Calu3 (cell line): ENCODE data around the gene CPA1. TPM values are rescaled to one million over a fixed set of nuclear protein-coding genes. Genes with fewer than 3 reads are reported as not detected.

ENCODE experiments used
- BruUV-seq: library from RNA; stranded (reverse); fragments of 400-500 nt; replicated peaks from 2 replicates; lab custom pipeline; 2021; lab: Mats Ljungman, UMichigan
- CTCF ChIA-PET: fragments of 300-600 bp; sonication (Branson Sonifier 250); formaldehyde crosslinking; loops from one replicate; lab custom pipeline; 2022; ENCODE audit warnings: antibody characterized with exemption; lab: Charles Lee
- DNase-seq: peaks from one replicate; pipeline ENCODE4 v3.0.0; 2022
- H3K27ac Mint-ChIP-seq: one replicate; pipeline ENCODE4 v1.8.0; 2022; ENCODE audit warnings: mixed read lengths; ENCODE audit not compliant: unreplicated experiment
- H3K27me3 Mint-ChIP-seq: one replicate; pipeline ENCODE4 v1.8.0; 2022; ENCODE audit warnings: mixed read lengths; ENCODE audit not compliant: unreplicated experiment
- H3K36me3 Mint-ChIP-seq: one replicate; pipeline ENCODE4 v1.8.0; 2022; ENCODE audit warnings: mild to moderate bottlenecking, moderate library complexity, mixed read lengths; ENCODE audit not compliant: insufficient read depth, unreplicated experiment
- H3K4me1 Mint-ChIP-seq: one replicate; pipeline ENCODE4 v1.8.0; 2022; ENCODE audit warnings: mild to moderate bottlenecking, low read depth, mixed read lengths; ENCODE audit not compliant: unreplicated experiment
- H3K4me3 Mint-ChIP-seq: one replicate; pipeline ENCODE4 v1.8.0; 2022; ENCODE audit warnings: mild to moderate bottlenecking, low read depth, moderate library complexity, mixed read lengths; ENCODE audit not compliant: unreplicated experiment
- H3K9me3 Mint-ChIP-seq: one replicate; pipeline ENCODE4 v1.8.0; 2022; ENCODE audit warnings: low read depth, mixed read lengths; ENCODE audit not compliant: unreplicated experiment
- CTCF ChIP-seq: fragments of 200-600 bp; IDR thresholded peaks from one replicate; pipeline ENCODE4 v1.8.0; 2022; ENCODE audit warnings: antibody characterized with exemption; ENCODE audit not compliant: unreplicated experiment
- intact Hi-C: fragments of 100-400 bp; cut with micrococcal nuclease; formaldehyde crosslinking; loops from one replicate; pipeline ENCODE4 v1.10.0; 2022; ENCODE audit not compliant: unreplicated experiment
- total RNA-seq: library from RNA; stranded (reverse); gene quantifications from 2 replicates; pipeline ENCODE4 v1.2.3, GENCODE V29; 2022

Gene CPA1
- total RNA-seq, 1 experiment from 2014 or later: not detected

DNA sequence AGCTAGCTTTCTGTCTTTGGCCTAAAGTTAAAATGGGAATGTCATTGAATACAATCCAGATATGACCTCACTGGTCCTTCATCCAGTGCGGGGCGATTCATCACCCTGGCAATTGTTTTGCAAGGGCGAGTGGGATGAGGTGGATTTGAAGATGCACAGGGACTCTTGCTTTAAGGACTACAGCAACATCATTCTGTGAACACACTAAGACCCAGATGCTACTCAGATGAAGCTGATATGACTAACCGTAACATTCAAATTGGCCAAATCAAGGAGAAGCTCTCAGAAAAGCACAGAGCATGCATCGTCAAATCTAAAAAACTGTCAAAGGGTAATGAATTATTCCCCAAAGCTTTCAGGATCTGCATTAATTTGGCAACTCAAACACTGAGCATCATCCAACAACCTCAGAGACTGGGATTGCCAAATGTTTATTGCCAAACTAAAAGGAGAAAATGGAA is 12.8 kb downstream of the CPA1 start:
- no peak overlapping the region for H3K27ac Mint-ChIP-seq
- no peak for TF ChIP-seq CTCF
- H3K4me1 Mint-ChIP-seq: no peaks in the 10 kb centered on the region
- H3K27me3 Mint-ChIP-seq: no peaks in the 10 kb centered on the region
- CTCF ChIA-PET: no interaction called here
- H3K9me3 Mint-ChIP-seq: no peaks in the 10 kb centered on the region
- no peaks in the 10 kb centered on the region for H3K36me3 Mint-ChIP-seq
- no peak overlapping the region for H3K4me3 Mint-ChIP-seq
- no peak for DNase-seq
- BruUV-seq: no TSS peak
- intact Hi-C loops: no loop called here

- Mint-ChIP-seq H3K36me3 (no peaks in the 10 kb centered on the region), H3K9me3 (no peaks in the 10 kb centered on the region), H3K27me3 (no peaks in the 10 kb centered on the region), H3K4me1 (no peaks in the 10 kb centered on the region), H3K4me3 (no peak overlapping the region), H3K27ac (no peak overlapping the region)
- CTCF ChIA-PET: interaction anchor here (0.5 kb wide), 1 partner anchor 11 kb away, joined by 3 read pairs; no protein-coding TSS in a partner anchor
- DNase-seq: no peak
- no peak for TF ChIP-seq CTCF
- intact Hi-C loops: no loop called here
- BruUV-seq: no TSS peak
Observed at GRCh38 chr7:130393841-130394411, 13.6 kb downstream of the CPA1 start.

GRCh38 chr7:130394421-130395195 is 14.3 kb downstream of the CPA1 start:
- Mint-ChIP-seq H3K36me3 (no peaks in the 10 kb centered on the region), H3K27ac (no peak overlapping the region), H3K27me3 (no peaks in the 10 kb centered on the region), H3K4me3 (no peak overlapping the region), H3K9me3 (no peaks in the 10 kb centered on the region), H3K4me1 (no peaks in the 10 kb centered on the region)
- no TSS peak for BruUV-seq
- CTCF ChIA-PET: interaction anchor here (0.5 kb wide), 1 partner anchor 12 kb away, joined by 3 read pairs; no protein-coding TSS in a partner anchor
- no peak for DNase-seq
- no peak for TF ChIP-seq CTCF
- intact Hi-C loops: no loop called here

DNA sequence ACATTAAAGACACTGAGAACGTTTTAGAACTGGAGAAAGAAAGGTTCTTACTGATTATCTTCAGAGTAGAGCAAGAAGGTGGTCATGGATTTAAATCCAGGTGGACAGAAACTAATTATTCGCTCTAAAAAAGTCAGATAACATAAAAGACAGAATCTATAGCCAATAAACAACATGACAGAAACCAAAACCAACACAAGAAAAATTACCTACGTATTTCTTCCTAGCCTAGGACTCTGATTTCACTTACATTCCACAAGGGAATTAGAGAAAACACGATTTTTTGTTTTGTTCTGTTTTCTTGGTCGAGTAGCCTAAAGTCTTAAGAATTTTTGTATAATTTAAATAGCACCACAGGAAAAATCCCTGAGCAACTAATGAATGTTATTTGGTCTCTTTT is 15.1 kb downstream of the CPA1 start:
- CTCF ChIA-PET: no interaction called here

More for the DNA sequence above, 15.1 kb downstream of the CPA1 start:
- no peak for TF ChIP-seq CTCF
- H3K27ac Mint-ChIP-seq: no peak overlapping the region
- intact Hi-C loops: no loop called here
- H3K27me3 Mint-ChIP-seq: no peaks in the 10 kb centered on the region
- no peaks in the 10 kb centered on the region for H3K4me1 Mint-ChIP-seq
- DNase-seq: no peak
- no peaks in the 10 kb centered on the region for H3K36me3 Mint-ChIP-seq
- H3K9me3 Mint-ChIP-seq: no peaks in the 10 kb centered on the region
- BruUV-seq: no TSS peak
- no peak overlapping the region for H3K4me3 Mint-ChIP-seq
